Measurements from ENCODE around the gene UBE2U. TPM values are rescaled to one million over a fixed set of nuclear protein-coding genes. Genes with fewer than 3 reads are reported as not detected.

Gene UBE2U
- polyA plus RNA-seq, 1 donor from 2014 or later: not detected

GRCh38 chr1:64287071-64287470 lies 83.6 kb downstream of the UBE2U start:
- Histone ChIP-seq H3F3A (ENCODE audit: insufficient read depth, low read length, poor library complexity, severe bottlenecking) (no peaks in the 10 kb centered on the region), H3K27ac (ENCODE audit: low read length) (no peak overlapping the region), H3K4me2 (ENCODE audit: low read length) (no peak overlapping the region), H2AFZ (ENCODE audit: low read depth, low read length) (no peak overlapping the region), H3K4me3 (ENCODE audit: low read length) (no peak overlapping the region), H3K9me2 (ENCODE audit: insufficient read depth, low read length) (no peaks in the 10 kb centered on the region), H3K9ac (ENCODE audit: low read length) (no peak overlapping the region), H4K20me1 (ENCODE audit: insufficient read depth) (no peaks in the 10 kb centered on the region), H3K9me3 (ENCODE audit: low read length) (no peaks in the 10 kb centered on the region), H3K36me3 (ENCODE audit: insufficient read depth, low read length) (no peaks in the 10 kb centered on the region), H3K27me3 (ENCODE audit: insufficient read depth, low read depth, low read length) (no peaks in the 10 kb centered on the region), H3K79me2 (replicated peaks; ENCODE audit: insufficient read depth, low read length) (no peaks in the 10 kb centered on the region)
- TF ChIP-seq SMC3 (conservative IDR thresholded peaks at IDR 0.05; ENCODE audit: poor library complexity): no peak
- TF ChIP-seq RAD21 (conservative IDR thresholded peaks at IDR 0.05): no peak
- no peak for TF ChIP-seq CTCF (IDR thresholded peaks at IDR 0.05; ENCODE audit: poor library complexity, severe bottlenecking)
- no peak for TF ChIP-seq REST (IDR thresholded peaks at IDR 0.05; ENCODE audit: borderline replicate concordance)
- TF ChIP-seq TAF1 (IDR thresholded peaks at IDR 0.05; ENCODE audit: low read depth): no peak
- no peak for TF ChIP-seq POLR2AphosphoS5 (IDR thresholded peaks at IDR 0.05)
- no peak for TF ChIP-seq EP300 (conservative IDR thresholded peaks at IDR 0.05; ENCODE audit: poor library complexity, severe bottlenecking)
- no peak for TF ChIP-seq MXI1 (conservative IDR thresholded peaks at IDR 0.05; ENCODE audit: poor library complexity, severe bottlenecking)
- no peak for TF ChIP-seq EZH2 (IDR thresholded peaks at IDR 0.05; ENCODE audit: borderline replicate concordance, insufficient read depth, low read length, poor library complexity, severe bottlenecking)

GRCh38 chr1:64290420-64290819 lies 87.0 kb downstream of the UBE2U start:
- Histone ChIP-seq H3K79me2 (replicated peaks; ENCODE audit: insufficient read depth, low read length) (no peaks in the 10 kb centered on the region), H4K20me1 (ENCODE audit: insufficient read depth) (no peaks in the 10 kb centered on the region), H3K4me2 (ENCODE audit: low read length) (no peak overlapping the region), H3K36me3 (ENCODE audit: insufficient read depth, low read length) (no peaks in the 10 kb centered on the region), H3K9me2 (ENCODE audit: insufficient read depth, low read length) (no peaks in the 10 kb centered on the region), H3K27me3 (ENCODE audit: insufficient read depth, low read depth, low read length) (no peaks in the 10 kb centered on the region), H3F3A (ENCODE audit: insufficient read depth, low read length, poor library complexity, severe bottlenecking) (no peaks in the 10 kb centered on the region), H3K9ac (ENCODE audit: low read length) (no peak overlapping the region), H3K27ac (ENCODE audit: low read length) (no peak overlapping the region), H3K4me3 (ENCODE audit: low read length) (no peak overlapping the region), H2AFZ (ENCODE audit: low read depth, low read length) (no peak overlapping the region), H3K9me3 (ENCODE audit: low read length) (no peaks in the 10 kb centered on the region)
- TF ChIP-seq REST (IDR thresholded peaks at IDR 0.05; ENCODE audit: borderline replicate concordance) (no peak), SMC3 (conservative IDR thresholded peaks at IDR 0.05; ENCODE audit: poor library complexity) (no peak), EZH2 (IDR thresholded peaks at IDR 0.05; ENCODE audit: borderline replicate concordance, insufficient read depth, low read length, poor library complexity, severe bottlenecking) (no peak), POLR2AphosphoS5 (IDR thresholded peaks at IDR 0.05) (no peak), MXI1 (conservative IDR thresholded peaks at IDR 0.05; ENCODE audit: poor library complexity, severe bottlenecking) (no peak), EP300 (conservative IDR thresholded peaks at IDR 0.05; ENCODE audit: poor library complexity, severe bottlenecking) (no peak), CTCF (IDR thresholded peaks at IDR 0.05; ENCODE audit: poor library complexity, severe bottlenecking) (no peak), RAD21 (conservative IDR thresholded peaks at IDR 0.05) (no peak), TAF1 (IDR thresholded peaks at IDR 0.05; ENCODE audit: low read depth) (no peak)
